GM18951 (cell line): ENCODE measurements around the gene NMU.
"Not testable (repeated sequence)": the region's sequence is repeated elsewhere in the genome, so short reads cannot be mapped to it uniquely, and the experiment has no call there.

Experiments used
- POLR2A ChIP-seq: IDR thresholded peaks from 4 replicates; pipeline ENCODE4 v1.6.1; 2011; ENCODE audit warnings: mild to moderate bottlenecking; ENCODE audit not compliant: insufficient read length, insufficient read depth; ENCODE audit errors: extremely low read depth
- in situ Hi-C: fragments of 300-500 bp; cut with MboI; formaldehyde crosslinking; loops from one replicate; pipeline ENCODE4 v1.12.0; 2022; ENCODE audit warnings: low sequenced_read_pairs, mixed read lengths, inconsistent platforms; ENCODE audit not compliant: unreplicated experiment

The NMU gene, protein sequence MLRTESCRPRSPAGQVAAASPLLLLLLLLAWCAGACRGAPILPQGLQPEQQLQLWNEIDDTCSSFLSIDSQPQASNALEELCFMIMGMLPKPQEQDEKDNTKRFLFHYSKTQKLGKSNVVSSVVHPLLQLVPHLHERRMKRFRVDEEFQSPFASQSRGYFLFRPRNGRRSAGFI

DNA sequence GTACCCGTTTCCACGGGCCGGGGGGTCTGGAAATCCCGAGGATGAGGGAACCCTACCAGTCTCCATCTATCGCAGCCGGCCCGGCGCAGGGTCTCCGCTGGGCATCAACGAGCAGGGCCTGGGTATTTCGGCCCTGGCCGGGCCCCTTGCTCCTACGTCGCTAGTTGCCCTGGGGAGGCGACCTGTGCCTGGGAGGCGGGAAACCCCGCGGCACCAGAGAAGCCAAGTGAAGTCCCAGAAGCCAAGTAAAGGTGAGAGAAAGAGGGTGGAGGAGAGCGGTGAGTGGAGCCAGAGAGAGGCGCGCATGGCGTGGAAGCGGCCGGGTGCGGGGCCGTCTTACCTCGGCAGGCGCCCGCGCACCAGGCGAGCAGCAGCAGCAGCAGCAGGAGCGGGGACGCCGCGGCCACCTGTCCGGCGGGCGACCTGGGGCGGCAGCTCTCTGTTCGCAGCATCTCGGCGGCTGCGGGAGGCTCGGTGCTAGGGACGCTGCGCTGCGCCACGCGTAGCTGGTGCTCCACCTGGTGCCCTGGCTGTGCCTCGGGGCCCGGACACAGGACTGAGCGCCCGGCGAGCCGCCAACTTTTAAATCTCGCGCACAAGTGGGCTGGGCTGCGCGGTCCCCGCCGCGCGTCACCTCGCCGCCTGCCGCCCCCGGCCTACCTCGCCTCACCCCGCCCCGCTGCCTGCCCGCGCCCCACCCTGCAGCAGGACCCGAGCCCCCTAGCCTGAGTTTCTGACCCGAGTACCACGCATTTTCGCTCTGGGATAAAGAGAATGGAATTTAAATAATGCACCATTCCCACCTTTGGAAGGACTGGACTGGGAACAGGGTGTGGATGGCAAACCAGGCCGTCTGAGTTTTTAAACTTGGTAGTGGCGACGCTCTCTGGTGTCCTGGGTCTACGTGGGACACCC, at the start of gene NMU:
TSS of gene NMU (minus strand) at position 558 of the 915 bp plus-strand sequence. CDS start at position 452, 106 bp downstream.
- no peak for TF ChIP-seq POLR2A

DNA sequence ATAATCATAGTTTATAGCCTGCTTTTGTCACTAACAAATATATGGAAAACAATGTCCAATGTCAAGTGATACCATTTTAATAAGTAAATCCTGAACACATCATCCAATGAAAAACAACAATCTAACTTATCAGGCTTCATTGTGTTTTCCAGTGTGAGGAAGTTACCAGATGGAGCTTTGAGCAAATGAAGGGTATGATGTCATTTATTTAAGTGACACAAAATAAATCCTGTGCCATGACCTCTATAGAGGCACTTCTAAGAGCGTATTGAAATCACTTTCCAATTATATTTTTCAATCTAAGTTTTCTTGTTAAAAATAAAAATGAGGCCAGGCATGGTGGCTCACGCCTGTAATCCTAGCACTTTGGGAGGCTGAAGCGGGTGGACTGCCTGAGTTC, 48.2 kb upstream of the NMU start:
- TF ChIP-seq POLR2A, result no peak
- in situ Hi-C loops, result no loop called here

More for the DNA sequence above, at the start of gene NMU:
- in situ Hi-C loops, result no loop called here

DNA sequence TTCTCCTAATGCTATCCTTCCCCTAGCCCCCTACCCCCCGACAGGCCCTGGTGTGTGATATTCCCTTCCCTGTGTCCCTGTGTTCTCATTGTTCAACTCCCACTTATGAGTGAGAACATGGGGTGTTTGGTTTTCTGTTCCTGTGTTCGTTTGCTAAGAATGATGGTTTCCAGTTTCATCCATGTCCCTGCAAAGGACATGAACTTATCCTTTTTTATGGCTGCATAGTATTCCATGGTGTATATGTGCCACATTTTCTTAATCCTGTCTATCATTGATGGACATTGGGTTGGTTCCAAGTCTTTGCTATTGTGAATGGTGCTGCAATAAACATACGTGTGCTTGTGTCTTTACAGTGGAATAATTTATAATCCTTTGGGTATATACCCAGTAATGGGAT, 46.7 kb upstream of the NMU start:
- in situ Hi-C loops, result not testable (repeated sequence)

DNA sequence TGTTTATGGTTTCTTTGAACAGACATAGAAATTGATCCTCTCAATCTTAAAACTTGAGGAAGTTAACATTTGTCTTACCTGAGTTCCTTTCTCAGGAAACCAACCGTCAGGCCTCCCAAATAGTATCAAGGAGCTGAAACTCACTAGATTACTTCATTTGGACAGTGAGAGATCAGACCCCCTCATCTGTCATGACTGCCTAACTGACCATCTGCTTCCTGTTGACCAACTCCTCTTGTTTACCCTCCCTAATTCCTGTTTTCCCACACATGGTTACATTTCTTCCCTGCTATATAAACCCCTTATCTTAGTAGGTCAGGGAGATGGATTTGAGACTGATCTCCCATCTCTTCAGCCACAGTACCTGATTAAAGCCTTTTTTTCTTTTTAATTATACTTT, 46.2 kb upstream of the NMU start:
- TF ChIP-seq POLR2A, result no peak
- in situ Hi-C loops, result no loop called here

DNA sequence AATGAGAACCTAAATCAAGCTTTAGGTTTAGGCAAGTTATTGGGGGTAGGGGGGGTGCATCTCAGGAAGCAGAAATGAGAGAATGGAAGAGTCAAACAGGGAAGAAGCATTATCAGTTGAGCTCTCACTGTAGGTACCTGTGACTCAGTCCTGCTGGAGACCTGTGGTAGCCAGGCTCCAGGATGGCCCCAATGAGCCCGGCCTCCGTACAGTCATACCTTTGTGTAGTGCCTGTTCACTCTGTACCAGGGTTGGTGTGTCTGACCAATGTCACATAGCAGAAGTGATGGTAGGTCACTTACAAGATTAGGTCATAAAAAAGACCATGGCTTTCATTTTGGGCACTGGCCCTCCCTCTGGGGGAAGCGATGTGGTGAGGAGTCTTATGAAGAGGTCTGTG, 45.3 kb upstream of the NMU start:
- in situ Hi-C loops, result no loop called here
- no peak for TF ChIP-seq POLR2A

DNA sequence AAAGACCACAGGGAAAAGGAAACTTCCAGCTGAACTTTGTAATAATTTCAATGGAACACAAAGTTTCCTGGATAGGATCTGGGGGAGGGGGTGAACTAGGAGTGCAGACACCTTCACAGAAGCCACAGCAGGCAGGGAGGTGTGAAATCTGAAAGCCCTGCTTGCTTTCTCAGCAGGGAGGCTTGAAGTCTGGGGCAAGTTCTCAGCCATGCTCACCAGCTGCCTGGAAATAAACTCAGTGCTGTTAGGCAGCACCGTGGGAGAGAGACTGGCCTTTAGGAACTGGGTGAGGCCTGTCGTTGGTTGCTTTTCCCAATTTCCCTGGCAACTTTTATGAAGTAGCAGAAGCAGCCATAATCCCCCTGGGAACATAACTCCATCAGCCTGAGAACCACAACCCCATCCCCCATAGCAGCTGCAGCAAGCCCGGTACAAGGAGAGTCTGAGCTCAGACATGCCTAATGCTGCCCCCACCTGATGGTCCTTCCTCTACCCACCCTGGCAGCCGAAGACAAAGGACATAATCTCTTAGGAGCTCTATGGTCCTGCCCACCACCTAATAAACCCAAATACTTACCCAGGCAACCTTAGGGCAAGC, 39.2 kb upstream of the NMU start:
- in situ Hi-C loops, result no loop called here

DNA sequence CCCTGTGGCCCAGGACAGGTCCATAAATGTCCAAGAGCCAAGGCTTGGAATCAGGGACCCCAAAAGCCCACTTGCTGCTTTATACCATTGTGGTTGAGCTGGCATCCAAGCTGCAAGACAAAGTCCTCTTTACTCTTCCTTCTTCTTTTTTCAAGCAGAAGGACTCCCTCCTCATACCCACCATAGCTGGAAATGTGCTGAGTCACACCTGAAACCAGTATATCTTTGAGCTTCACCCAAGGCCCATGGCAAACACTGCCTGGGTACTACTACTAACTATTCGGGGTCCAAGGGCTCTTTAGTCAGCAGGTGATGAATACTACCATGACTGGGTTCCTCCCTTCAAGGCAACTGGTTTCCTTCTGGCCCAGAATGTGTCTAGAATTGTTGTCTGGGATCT, 37.3 kb upstream of the NMU start:
- no peak for TF ChIP-seq POLR2A
- in situ Hi-C loops, result no loop called here

More for the DNA sequence above, 39.2 kb upstream of the NMU start:
- no peak for TF ChIP-seq POLR2A

DNA sequence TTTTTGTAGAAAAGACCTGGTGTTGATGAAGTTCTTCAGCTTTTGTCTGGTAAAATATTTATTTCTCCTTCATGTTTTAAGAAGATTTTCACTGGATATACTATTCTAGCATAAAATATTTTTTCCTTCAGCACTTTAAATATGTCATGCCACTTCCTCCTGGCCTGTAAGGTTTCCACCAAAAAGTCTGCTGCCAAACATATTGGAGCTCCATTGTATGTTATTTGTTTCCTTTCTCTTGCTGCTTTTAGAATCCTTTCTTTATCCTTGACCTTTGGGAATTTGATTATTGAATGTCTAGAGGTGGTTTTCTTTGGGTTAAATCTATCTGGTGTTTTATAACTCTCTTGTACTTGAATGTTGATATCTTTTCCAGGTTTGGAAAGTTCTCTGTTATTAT, 35.6 kb upstream of the NMU start:
- in situ Hi-C loops, result no loop called here
- no peak for TF ChIP-seq POLR2A

DNA sequence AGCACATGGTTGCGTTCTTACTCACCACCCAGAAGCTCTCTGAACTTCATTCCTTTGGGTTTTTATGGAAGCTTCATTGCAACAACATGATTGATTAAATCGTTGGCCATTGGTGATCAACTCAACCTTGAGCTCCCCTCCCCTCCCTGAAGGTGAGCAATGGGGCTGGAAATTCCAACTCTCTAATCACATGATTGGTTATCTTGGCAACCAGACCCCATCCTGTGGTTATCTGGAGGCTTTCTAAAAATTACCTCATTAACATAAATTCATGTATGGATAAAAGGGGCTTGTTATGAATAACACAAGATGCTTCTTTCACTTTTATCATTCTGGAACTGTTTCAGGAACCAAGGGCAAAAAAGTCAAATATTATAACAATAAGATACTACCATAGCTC, 34.6 kb upstream of the NMU start:
- no peak for TF ChIP-seq POLR2A
- in situ Hi-C loops, result no loop called here

DNA sequence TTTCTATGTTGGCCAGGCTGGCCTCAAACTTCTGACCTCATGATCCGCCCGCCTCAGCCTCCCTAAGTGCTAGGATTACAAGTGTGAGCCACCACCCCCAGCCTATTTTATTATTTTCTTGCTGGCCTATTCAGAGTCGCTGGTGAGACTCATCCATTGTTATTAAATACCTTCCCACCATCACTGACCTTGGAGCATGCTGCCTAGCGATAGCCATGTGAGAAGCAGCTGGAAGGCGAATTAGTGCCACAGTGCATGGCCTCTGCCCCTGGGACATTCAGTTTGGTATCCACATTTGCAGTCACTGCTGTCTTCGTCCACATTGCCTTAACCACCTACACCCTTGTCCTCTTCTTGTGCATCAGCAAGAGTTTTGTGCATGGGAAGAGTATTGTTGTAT, 32.4 kb upstream of the NMU start:
- TF ChIP-seq POLR2A, result no peak

DNA sequence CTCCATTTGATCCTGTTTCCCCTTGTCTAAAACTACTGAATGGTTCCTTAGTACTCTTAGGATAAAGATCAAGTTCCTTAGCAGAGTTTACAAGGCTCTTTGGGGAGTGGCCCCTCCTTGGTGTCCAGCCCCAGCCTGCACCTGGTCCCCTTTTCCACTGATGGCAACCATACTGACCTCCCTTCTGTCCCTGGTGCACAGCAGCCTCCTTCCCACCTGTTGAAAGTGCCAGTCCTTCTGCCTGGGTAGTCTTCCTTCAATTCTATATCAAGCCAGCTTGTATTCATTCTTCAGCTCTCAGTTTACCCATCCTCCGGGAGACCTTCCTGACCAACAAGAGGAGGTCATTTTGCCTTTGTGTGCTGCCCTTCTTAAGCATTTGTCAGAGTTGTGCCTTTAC, 30.4 kb upstream of the NMU start:
- TF ChIP-seq POLR2A, result no peak
- in situ Hi-C loops, result no loop called here

More for the DNA sequence above, 32.4 kb upstream of the NMU start:
- in situ Hi-C loops, result no loop called here

DNA sequence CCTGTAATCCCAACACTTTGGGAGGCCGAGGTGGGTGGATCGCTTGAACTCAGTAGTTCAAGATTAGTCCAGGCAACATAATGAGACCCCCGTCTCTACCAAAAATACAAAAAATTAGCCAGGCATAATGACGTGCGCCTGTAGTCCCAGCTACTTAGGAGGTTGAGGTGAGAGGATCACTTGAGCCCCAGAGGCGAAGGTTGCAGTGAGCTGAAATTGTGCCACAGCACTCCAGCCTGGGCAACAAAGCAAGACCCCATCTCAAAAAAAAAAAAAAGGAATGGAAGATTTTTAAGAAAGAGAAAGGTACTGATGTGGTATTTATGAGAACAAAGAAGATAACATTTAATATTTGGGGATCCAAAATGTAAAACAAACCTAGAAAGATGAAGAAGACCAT, 27.0 kb upstream of the NMU start:
- no peak for TF ChIP-seq POLR2A
- in situ Hi-C loops, result no loop called here

DNA sequence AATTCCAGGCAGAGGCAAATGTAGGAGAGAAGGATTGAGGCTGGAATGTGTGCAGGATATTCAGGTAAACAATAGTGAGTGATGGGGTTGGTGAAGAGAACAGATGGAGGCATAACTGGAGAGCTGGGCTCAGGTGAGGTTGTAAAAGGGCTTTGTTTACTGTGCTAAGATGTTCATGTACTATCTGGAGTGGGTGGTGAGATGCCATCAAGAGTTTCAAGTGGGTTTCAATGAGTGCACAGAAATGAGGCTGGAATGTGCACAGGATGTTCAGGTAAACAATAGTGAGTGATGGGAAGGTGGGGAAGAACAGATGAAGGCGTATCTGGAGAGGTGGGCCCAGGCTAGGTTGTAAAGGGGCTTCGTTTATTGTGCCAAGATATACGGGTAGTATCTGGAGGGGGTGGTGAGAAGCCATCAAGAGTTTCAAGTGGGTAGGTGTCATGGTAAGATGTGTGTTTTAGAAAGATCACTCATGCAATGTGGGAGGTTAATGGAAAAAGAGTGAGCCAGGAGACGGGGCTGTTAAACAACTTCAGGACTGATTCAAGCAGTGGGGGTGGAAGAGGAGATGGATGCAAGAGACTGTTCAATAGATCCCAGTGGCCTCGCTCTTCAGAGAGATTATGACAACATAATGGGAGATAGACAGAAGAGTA, 25.4 kb upstream of the NMU start:
- TF ChIP-seq POLR2A, result no peak
- in situ Hi-C loops, result no loop called here
